ENCODE data around the gene RASSF5. TPM values are rescaled to one million over a fixed set of nuclear protein-coding genes. Genes with fewer than 3 reads are reported as not detected.

RASSF5 gene
- total RNA-seq, 1 experiment from 2014 or later: 2.1 TPM

DNA sequence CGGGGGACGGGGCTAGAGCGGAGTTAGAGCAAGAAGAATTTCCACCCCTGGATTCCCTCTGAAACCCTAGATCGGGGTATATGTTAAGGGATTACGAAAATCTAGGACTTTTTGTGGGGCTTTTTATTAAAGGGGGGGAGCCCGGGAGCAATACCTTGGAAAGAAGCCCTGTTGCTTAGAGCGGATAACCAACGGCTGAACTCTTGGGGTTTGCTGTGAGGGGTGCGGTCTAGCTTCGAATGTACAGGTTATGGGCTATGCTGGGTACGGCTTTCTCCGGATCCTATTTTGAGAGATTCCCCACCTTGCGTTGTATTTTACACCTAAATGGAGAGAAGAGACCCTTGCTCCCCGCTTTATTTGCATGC, 128.6 kb downstream of the RASSF5 start:
- no peaks in the 10 kb centered on the region for H3K9me3 Mint-ChIP-seq
- CTCF ChIA-PET: interaction anchor here (0.7 to 13.9 kb wide), 13 partner anchors 15 to 397 kb away, joined by 3 to 659 read pairs (median 7); partner anchors contain the start of genes C1orf116 and EIF2D

GRCh38 chr1:206636671-206637070, 129.3 kb downstream of the RASSF5 start:
- no peak for DNase-seq (ENCODE audit: low spot score)
- H3K36me3 Mint-ChIP-seq: no peaks in the 10 kb centered on the region
- ATAC-seq: no peak
- peak overlapping the region; percentile 76 for H3K4me3 Mint-ChIP-seq
- TF ChIP-seq NFATC4 (CRISPR knock-in tag; IDR thresholded peaks at IDR 0.05) (no peak), SOX15 (CRISPR knock-in tag; IDR thresholded peaks at IDR 0.05) (no peak), OVOL2 (CRISPR knock-in tag; IDR thresholded peaks at IDR 0.05; ENCODE audit: borderline replicate concordance) (no peak), NR2C2 (CRISPR knock-in tag; IDR thresholded peaks at IDR 0.05) (no peak), CREM (CRISPR knock-in tag; IDR thresholded peaks at IDR 0.05) (no peak), TCF7 (CRISPR knock-in tag; IDR thresholded peaks at IDR 0.05; ENCODE audit: low read depth) (no peak), NR1H2 (CRISPR knock-in tag; IDR thresholded peaks at IDR 0.05) (no peak), ZNF423 (CRISPR knock-in tag; IDR thresholded peaks at IDR 0.05) (no peak), USF1 (CRISPR knock-in tag; IDR thresholded peaks at IDR 0.05) (no peak), GTF2I (CRISPR knock-in tag; conservative IDR thresholded peaks at IDR 0.05) (no peak), MYBL2 (CRISPR knock-in tag; IDR thresholded peaks at IDR 0.05) (no peak), FOXK1 (CRISPR knock-in tag; IDR thresholded peaks at IDR 0.05) (no peak), MAX (CRISPR knock-in tag; IDR thresholded peaks at IDR 0.05) (no peak)
- TF ChIP-seq, protein P1, sequence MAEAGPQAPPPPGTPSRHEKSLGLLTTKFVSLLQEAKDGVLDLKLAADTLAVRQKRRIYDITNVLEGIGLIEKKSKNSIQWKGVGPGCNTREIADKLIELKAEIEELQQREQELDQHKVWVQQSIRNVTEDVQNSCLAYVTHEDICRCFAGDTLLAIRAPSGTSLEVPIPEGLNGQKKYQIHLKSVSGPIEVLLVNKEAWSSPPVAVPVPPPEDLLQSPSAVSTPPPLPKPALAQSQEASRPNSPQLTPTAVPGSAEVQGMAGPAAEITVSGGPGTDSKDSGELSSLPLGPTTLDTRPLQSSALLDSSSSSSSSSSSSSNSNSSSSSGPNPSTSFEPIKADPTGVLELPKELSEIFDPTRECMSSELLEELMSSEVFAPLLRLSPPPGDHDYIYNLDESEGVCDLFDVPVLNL (CRISPR knock-in tag; IDR thresholded peaks at IDR 0.05; ENCODE audit: borderline replicate concordance, low read depth): no peak
- TF ChIP-seq, protein P2, sequence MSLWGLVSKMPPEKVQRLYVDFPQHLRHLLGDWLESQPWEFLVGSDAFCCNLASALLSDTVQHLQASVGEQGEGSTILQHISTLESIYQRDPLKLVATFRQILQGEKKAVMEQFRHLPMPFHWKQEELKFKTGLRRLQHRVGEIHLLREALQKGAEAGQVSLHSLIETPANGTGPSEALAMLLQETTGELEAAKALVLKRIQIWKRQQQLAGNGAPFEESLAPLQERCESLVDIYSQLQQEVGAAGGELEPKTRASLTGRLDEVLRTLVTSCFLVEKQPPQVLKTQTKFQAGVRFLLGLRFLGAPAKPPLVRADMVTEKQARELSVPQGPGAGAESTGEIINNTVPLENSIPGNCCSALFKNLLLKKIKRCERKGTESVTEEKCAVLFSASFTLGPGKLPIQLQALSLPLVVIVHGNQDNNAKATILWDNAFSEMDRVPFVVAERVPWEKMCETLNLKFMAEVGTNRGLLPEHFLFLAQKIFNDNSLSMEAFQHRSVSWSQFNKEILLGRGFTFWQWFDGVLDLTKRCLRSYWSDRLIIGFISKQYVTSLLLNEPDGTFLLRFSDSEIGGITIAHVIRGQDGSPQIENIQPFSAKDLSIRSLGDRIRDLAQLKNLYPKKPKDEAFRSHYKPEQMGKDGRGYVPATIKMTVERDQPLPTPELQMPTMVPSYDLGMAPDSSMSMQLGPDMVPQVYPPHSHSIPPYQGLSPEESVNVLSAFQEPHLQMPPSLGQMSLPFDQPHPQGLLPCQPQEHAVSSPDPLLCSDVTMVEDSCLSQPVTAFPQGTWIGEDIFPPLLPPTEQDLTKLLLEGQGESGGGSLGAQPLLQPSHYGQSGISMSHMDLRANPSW (CRISPR knock-in tag; conservative IDR thresholded peaks at IDR 0.05; ENCODE audit: low read depth): no peak
- TF ChIP-seq, protein P3, sequence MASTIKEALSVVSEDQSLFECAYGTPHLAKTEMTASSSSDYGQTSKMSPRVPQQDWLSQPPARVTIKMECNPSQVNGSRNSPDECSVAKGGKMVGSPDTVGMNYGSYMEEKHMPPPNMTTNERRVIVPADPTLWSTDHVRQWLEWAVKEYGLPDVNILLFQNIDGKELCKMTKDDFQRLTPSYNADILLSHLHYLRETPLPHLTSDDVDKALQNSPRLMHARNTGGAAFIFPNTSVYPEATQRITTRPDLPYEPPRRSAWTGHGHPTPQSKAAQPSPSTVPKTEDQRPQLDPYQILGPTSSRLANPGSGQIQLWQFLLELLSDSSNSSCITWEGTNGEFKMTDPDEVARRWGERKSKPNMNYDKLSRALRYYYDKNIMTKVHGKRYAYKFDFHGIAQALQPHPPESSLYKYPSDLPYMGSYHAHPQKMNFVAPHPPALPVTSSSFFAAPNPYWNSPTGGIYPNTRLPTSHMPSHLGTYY (CRISPR knock-in tag; IDR thresholded peaks at IDR 0.05): no peak
- no peak overlapping the region for H3K27ac Mint-ChIP-seq
- no peaks in the 10 kb centered on the region; the same call in 1 of the 2 replicates for H3K27me3 Mint-ChIP-seq (ENCODE audit: low read depth)
- peaks cover 32% of the 10 kb centered on the region for H3K4me1 Mint-ChIP-seq
- no peaks in the 10 kb centered on the region for H3K9me3 Mint-ChIP-seq
- POLR2A ChIA-PET: interaction anchor here (1.5 to 1.9 kb wide), 2 partner anchors 22 to 25 kb away, joined by 9 to 15 read pairs; partner anchors contain the start of gene EIF2D
- CTCF ChIA-PET: interaction anchor here (1.4 to 13.9 kb wide), 2 partner anchors 24 to 28 kb away, joined by 4 to 659 read pairs; partner anchors contain the start of gene EIF2D

More for the DNA sequence above, 128.6 kb downstream of the RASSF5 start:
- no peak overlapping the region for H3K27ac Mint-ChIP-seq
- DNase-seq (ENCODE audit: low spot score) (no peak), ATAC-seq (peak; percentile 2)
- peak overlapping the region; percentile 76 for H3K4me3 Mint-ChIP-seq
- no peaks in the 10 kb centered on the region for H3K36me3 Mint-ChIP-seq
- TF ChIP-seq, protein P4, sequence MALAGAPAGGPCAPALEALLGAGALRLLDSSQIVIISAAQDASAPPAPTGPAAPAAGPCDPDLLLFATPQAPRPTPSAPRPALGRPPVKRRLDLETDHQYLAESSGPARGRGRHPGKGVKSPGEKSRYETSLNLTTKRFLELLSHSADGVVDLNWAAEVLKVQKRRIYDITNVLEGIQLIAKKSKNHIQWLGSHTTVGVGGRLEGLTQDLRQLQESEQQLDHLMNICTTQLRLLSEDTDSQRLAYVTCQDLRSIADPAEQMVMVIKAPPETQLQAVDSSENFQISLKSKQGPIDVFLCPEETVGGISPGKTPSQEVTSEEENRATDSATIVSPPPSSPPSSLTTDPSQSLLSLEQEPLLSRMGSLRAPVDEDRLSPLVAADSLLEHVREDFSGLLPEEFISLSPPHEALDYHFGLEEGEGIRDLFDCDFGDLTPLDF (CRISPR knock-in tag; IDR thresholded peaks at IDR 0.05): no peak
- TF ChIP-seq CREM (CRISPR knock-in tag; IDR thresholded peaks at IDR 0.05) (no peak), MAX (CRISPR knock-in tag; IDR thresholded peaks at IDR 0.05) (no peak), SMAD4 (CRISPR knock-in tag; IDR thresholded peaks at IDR 0.05) (no peak), JAZF1 (CRISPR knock-in tag; IDR thresholded peaks at IDR 0.05) (no peak), KAT7 (CRISPR knock-in tag; IDR thresholded peaks at IDR 0.05; ENCODE audit: borderline replicate concordance) (no peak), SMAD3 (CRISPR knock-in tag; IDR thresholded peaks at IDR 0.05; ENCODE audit: borderline replicate concordance) (no peak), ZNF416 (CRISPR knock-in tag; IDR thresholded peaks at IDR 0.05) (no peak)
- peaks cover 34% of the 10 kb centered on the region for H3K4me1 Mint-ChIP-seq
- no peaks in the 10 kb centered on the region; the same call in 1 of the 2 replicates for H3K27me3 Mint-ChIP-seq (ENCODE audit: low read depth)
- POLR2A ChIA-PET: interaction anchor here (1.0 to 1.9 kb wide), 6 partner anchors 10 to 346 kb away, joined by 3 to 15 read pairs (median 6); partner anchors contain the start of gene EIF2D

Measured in WTC11 (cell line).